Smooth muscle cell (in vitro differentiated cells): ENCODE data around the gene SOST. TPM values are rescaled to one million over a fixed set of nuclear protein-coding genes. Genes with fewer than 3 reads are reported as not detected.
A peak's percentile ranks its signal among the peaks of the same experiment; 100 is the strongest.

Experiments
- DNase-seq: peaks from one replicate; lab custom pipeline; 2025; ENCODE audit not compliant: unreplicated experiment; lab: John Stamatoyannopoulos, UW
- H2AFZ ChIP-seq: fragments of 200-600 bp; sonication (generic); 2 replicates; pipeline ENCODE4 v1.6.0; 2016; ENCODE audit warnings: antibody characterized with exemption, low read depth, mild to moderate bottlenecking
- H3F3A ChIP-seq: fragments of 200-600 bp; sonication (generic); 2 replicates; pipeline ENCODE4 v1.6.0; 2017; ENCODE audit warnings: antibody characterized with exemption, low read depth
- H3K27ac ChIP-seq: fragments of 200-600 bp; sonication (generic); 2 replicates; pipeline ENCODE4 v1.5.1; 2016; ENCODE audit warnings: low read depth, mild to moderate bottlenecking
- H3K27me3 ChIP-seq: fragments of 200-600 bp; sonication (generic); 2 replicates; pipeline ENCODE4 v1.6.1; 2016; ENCODE audit warnings: low read depth, mild to moderate bottlenecking
- H3K36me3 ChIP-seq: fragments of 200-600 bp; sonication (generic); 2 replicates; pipeline ENCODE4 v1.5.1; 2016; ENCODE audit warnings: low read depth
- H3K4me1 ChIP-seq: fragments of 200-600 bp; sonication (generic); 2 replicates; pipeline ENCODE4 v1.5.1; 2016; ENCODE audit warnings: low read depth
- H3K4me2 ChIP-seq: fragments of 200-600 bp; sonication (generic); 2 replicates; pipeline ENCODE4 v1.6.0; 2016; ENCODE audit warnings: mild to moderate bottlenecking
- H3K4me3 ChIP-seq: fragments of 200-600 bp; sonication (generic); 2 replicates; pipeline ENCODE4 v1.5.1; 2016; ENCODE audit warnings: mild to moderate bottlenecking
- H3K79me2 ChIP-seq: fragments of 200-600 bp; sonication (generic); 2 replicates; pipeline ENCODE4 v1.6.0; 2016; ENCODE audit warnings: low read depth, mild to moderate bottlenecking
- H3K9ac ChIP-seq: fragments of 200-600 bp; sonication (generic); 2 replicates; pipeline ENCODE4 v1.6.0; 2016; ENCODE audit warnings: low read depth
- H3K9me3 ChIP-seq: fragments of 200-600 bp; sonication (generic); replicated peaks from 2 replicates; pipeline ENCODE4 v1.5.1; 2016; ENCODE audit warnings: low read depth
- H4K20me1 ChIP-seq: fragments of 200-600 bp; sonication (generic); 2 replicates; pipeline ENCODE4 v1.6.0; 2016; ENCODE audit warnings: low read depth
- WGBS: methylation state at CpG from one replicate; pipeline ENCODE4 v1.1.7; 2016; ENCODE audit warnings: low lambda C conversion rate; 5-methylcytosine and 5-hydroxymethylcytosine counted together
- polyA plus RNA-seq: library from polyadenylated mRNA; unstranded; fragments of >200 nt; fragmentation: Nextera tagmentation; extraction: Ambion mirVana; gene quantifications from 2 replicates; pipeline ENCODE4 v1.2.1, GENCODE V29; 2016
- total RNA-seq: library from RNA; depleted of rRNA; stranded (reverse); fragments of >200 nt; gene quantifications from 2 replicates; pipeline ENCODE4 v1.2.3, GENCODE V29; 2014
- TF ChIP-seq, protein P1 (sequence below): fragments of 200-600 bp; sonication (generic); IDR thresholded peaks from 2 replicates; pipeline ENCODE4 v1.5.1; 2017; ENCODE audit warnings: borderline replicate concordance, mild to moderate bottlenecking, antibody characterized with exemption; ENCODE audit not compliant: insufficient read depth, poor library complexity, severe bottlenecking

The SOST gene
- total and polyA plus RNA-seq, 2 experiments from 2014 or later: not detected

DNA sequence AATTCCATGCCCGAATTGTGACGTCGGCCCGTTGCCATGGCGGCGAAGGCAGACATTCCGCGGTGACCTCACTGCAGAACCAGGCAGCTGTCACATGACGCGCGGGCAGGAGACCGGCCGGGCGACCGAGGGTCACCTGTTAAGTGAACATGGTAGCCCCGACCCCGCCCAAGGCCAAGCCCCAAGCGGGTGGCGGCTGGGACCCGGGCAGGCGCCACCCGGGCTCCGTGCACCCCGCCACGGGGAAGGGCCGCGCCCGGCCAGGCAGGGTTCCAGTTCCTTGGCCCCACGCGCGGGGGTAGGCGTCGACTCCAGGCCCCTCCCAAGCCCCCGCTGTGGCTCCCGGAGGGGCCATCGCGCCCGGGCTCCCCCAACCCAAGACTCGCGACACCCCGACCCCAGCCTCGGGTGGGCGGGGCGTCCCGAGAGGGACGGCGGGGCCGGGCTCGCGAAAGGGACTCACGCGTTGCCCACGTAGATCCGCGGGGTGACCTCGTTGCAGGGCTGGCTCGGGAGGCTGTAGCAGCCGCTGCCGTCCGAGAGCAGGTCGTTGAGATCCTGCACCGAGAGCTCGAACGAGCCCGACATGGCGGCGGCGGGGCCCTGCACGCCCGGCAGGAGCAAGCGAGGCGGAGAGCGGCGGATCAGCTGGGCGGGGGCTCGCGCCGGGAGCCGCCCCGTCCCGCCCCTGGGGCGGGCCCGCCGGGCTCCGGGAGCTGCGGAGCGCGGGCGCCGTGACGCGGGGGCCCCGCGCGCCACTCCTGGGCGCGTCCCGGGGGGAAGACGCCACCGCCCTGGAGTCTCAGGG lies 19.9 kb upstream of the SOST start, which contains the start of gene DUSP3:
DUSP3 (minus strand) TSS at position 641 of the 808 bp plus-strand sequence; CDS start at position 588, 53 bp downstream.
- peaks cover 8% of the 10 kb centered on the region for H4K20me1 ChIP-seq
- under 1% methylated on average over 56 of the region's 100 CpGs for WGBS

DNA sequence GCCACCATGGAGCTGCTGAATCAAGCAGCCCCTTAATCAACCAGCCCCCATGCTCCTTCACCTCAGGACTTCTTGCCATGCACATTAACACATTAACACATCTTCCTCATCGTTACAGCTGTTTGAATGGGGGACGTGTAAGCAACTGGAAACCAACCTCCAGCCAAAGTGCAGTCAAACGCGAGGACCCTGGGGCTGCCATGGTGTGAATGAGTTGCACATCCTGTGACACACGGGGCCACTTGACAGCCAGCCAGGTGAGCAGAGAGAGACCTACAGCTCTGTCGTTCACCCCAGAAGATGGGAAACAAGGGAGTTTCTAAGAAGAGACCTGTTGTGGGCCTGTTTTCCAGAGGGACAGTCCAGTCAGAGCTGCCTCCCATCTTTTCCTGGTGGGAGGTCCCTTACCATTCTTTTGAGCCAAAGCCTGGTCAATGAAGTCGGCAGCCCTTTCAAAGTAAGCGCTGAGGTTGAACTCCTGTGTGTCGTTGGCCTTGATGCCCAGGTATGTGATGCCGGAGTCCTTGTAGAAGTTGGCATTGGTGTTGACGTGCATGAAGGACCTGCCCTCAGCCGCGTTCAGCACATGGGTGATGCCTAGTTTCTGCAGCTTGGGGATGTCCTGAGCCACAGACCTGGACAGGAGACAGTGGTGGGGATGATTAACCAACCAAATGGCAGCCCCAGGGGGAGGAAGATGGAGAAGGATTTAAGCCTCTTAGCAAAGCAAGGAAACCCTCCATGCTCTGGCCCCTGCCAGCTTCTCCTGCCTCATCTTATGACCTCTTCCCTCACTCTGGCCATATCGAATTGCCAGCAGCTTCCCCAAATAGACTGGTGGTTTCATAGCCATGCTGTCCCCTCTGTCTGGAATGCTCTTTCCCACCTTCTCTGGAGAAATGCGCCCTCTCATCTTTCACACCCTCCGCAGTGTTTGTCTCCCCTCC lies 16.0 kb upstream of the SOST start:
- H4K20me1 ChIP-seq: peaks cover 22% of the 10 kb centered on the region
- 95% methylated on average over 16 of the region's 16 CpGs for WGBS

More for the DNA sequence above, 19.9 kb upstream of the SOST start, which contains the start of gene DUSP3:
- Histone ChIP-seq H3K4me1 (peaks cover 14% of the 10 kb centered on the region), H3K79me2 (peaks cover 26% of the 10 kb centered on the region), H3K27me3 (no peaks in the 10 kb centered on the region), H2AFZ (peak within 1 kb of the TSS; percentile 41), H3K4me2 (peak within 1 kb of the TSS; percentile 97), H3F3A (peaks cover 3% of the 10 kb centered on the region), H3K4me3 (peak within 1 kb of the TSS; percentile 85), H3K9me3 (no peaks in the 10 kb centered on the region), H3K27ac (peak within 1 kb of the TSS; percentile 99), H3K9ac (peak within 1 kb of the TSS; percentile 100), H3K36me3 (no peaks in the 10 kb centered on the region)
- TF ChIP-seq, protein P1, sequence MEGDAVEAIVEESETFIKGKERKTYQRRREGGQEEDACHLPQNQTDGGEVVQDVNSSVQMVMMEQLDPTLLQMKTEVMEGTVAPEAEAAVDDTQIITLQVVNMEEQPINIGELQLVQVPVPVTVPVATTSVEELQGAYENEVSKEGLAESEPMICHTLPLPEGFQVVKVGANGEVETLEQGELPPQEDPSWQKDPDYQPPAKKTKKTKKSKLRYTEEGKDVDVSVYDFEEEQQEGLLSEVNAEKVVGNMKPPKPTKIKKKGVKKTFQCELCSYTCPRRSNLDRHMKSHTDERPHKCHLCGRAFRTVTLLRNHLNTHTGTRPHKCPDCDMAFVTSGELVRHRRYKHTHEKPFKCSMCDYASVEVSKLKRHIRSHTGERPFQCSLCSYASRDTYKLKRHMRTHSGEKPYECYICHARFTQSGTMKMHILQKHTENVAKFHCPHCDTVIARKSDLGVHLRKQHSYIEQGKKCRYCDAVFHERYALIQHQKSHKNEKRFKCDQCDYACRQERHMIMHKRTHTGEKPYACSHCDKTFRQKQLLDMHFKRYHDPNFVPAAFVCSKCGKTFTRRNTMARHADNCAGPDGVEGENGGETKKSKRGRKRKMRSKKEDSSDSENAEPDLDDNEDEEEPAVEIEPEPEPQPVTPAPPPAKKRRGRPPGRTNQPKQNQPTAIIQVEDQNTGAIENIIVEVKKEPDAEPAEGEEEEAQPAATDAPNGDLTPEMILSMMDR: no peak
- peak; percentile 74 for DNase-seq

DNA sequence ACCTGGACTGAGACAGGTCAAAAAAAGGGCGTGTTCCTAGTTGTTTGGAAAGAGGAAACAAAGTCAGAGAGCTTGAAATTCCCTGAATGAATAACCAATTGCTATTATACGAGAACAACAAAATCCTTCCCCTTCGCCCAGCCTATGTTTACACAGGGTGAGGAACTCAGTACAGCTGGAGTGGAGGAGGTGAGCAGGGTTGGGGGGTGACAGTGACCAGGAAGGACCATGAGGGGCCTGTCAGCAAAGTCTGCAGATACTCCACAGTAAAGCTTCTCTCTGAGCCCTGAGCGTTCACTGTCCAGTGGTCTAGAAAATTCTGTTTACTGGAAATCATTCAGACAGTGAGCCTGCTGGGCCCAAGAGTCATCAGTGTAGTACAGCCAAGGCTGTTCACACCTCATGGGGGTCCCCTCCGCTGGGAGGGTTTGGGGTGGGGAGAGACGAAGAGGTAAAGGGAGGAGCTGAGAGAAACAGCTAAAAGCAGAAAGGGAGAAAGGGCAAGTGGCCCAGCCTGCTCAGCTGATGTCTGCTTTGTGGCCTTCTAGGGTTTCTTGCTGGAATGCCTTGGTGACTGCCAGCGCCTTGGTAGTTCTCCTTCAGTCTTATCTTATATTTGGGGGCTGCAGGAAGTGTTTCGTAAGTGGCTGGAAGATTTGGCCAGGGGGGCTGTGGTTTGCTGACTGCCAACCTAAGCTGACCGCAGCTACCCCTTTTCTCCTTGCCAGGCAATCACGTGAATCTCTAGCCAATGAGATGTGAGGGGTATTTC lies 14.5 kb upstream of the SOST start:
- H3K9ac ChIP-seq: no peak overlapping the region
- TF ChIP-seq, protein P1: no peak
- H3K27me3 ChIP-seq: no peaks in the 10 kb centered on the region
- no peak overlapping the region for H2AFZ ChIP-seq
- peaks cover 26% of the 10 kb centered on the region for H3K79me2 ChIP-seq
- no peaks in the 10 kb centered on the region for H3F3A ChIP-seq
- no peak for DNase-seq
- WGBS: 84% methylated on average over 10 of the region's 10 CpGs
- no peaks in the 10 kb centered on the region for H3K36me3 ChIP-seq
- H3K4me3 ChIP-seq: no peak overlapping the region
- H3K4me1 ChIP-seq: peaks cover 9% of the 10 kb centered on the region
- no peak overlapping the region for H3K4me2 ChIP-seq
- H4K20me1 ChIP-seq: peaks cover 22% of the 10 kb centered on the region
- H3K27ac ChIP-seq: no peak overlapping the region
- no peaks in the 10 kb centered on the region for H3K9me3 ChIP-seq

More for the DNA sequence above, 16.0 kb upstream of the SOST start:
- Histone ChIP-seq H3K4me3 (no peak overlapping the region), H3K36me3 (no peaks in the 10 kb centered on the region), H3K9me3 (no peaks in the 10 kb centered on the region), H3K4me1 (peaks cover 13% of the 10 kb centered on the region), H3K27ac (no peak overlapping the region), H3K27me3 (no peaks in the 10 kb centered on the region), H3K79me2 (peaks cover 26% of the 10 kb centered on the region), H3K4me2 (no peak overlapping the region), H3K9ac (no peak overlapping the region), H2AFZ (no peak overlapping the region), H3F3A (peaks cover 1% of the 10 kb centered on the region)
- DNase-seq: no peak
- TF ChIP-seq, protein P1: no peak
